Effector memory CD4-positive, alpha-beta T cell (primary cell): ENCODE results near the gene PLEKHA7.

Experiments
- DNase-seq, 3 donors: peaks; one replicate each; pipeline ENCODE4 v3.0.0-alpha.2; 2020
- H3K27ac ChIP-seq: 2 replicates; pipeline ENCODE4 v1.7.0; 2013; ENCODE audit warnings: mild to moderate bottlenecking, low read length, moderate library complexity; ENCODE audit not compliant: insufficient read depth, poor library complexity, severe bottlenecking
- H3K27me3 ChIP-seq: replicated peaks from 2 replicates; pipeline ENCODE4 v1.7.0; 2013; ENCODE audit warnings: mild to moderate bottlenecking, low read length; ENCODE audit not compliant: insufficient read depth, control insufficient read depth, poor library complexity, severe bottlenecking
- H3K36me3 ChIP-seq: 2 replicates; pipeline ENCODE4 v1.7.0; 2013; ENCODE audit warnings: mild to moderate bottlenecking, low read length, moderate library complexity; ENCODE audit not compliant: control insufficient read depth, insufficient read depth
- H3K4me1 ChIP-seq: 2 replicates; pipeline ENCODE4 v1.7.0; 2013; ENCODE audit warnings: low read length, mild to moderate bottlenecking; ENCODE audit not compliant: control insufficient read depth, insufficient read depth, poor library complexity, severe bottlenecking
- H3K4me3 ChIP-seq: 2 replicates; pipeline ENCODE4 v1.7.0; 2013; ENCODE audit warnings: low read length, low read depth, mild to moderate bottlenecking; ENCODE audit not compliant: insufficient read depth, poor library complexity, severe bottlenecking
- H3K9me3 ChIP-seq: 2 replicates; pipeline ENCODE4 v1.7.0; 2013; ENCODE audit warnings: mild to moderate bottlenecking, low read length, moderate library complexity; ENCODE audit not compliant: control insufficient read depth

The PLEKHA7 gene

GRCh38 chr11:16946477-16947282 lies 67.5 kb downstream of the PLEKHA7 start:
- no peaks in the 10 kb centered on the region for H3K9me3 ChIP-seq
- no peak overlapping the region for H3K27ac ChIP-seq
- H3K4me1 ChIP-seq = no peaks in the 10 kb centered on the region
- DNase-seq = no peak
- no peak overlapping the region for H3K4me3 ChIP-seq
- H3K36me3 ChIP-seq = no peaks in the 10 kb centered on the region
- H3K27me3 ChIP-seq = no peaks in the 10 kb centered on the region

- no peaks in the 10 kb centered on the region for H3K27me3 ChIP-seq
- no peaks in the 10 kb centered on the region for H3K9me3 ChIP-seq
- H3K36me3 ChIP-seq = no peaks in the 10 kb centered on the region
- no peak overlapping the region for H3K4me3 ChIP-seq
- H3K27ac ChIP-seq = no peak overlapping the region
- no peaks in the 10 kb centered on the region for H3K4me1 ChIP-seq
- no peak for DNase-seq
Measured at GRCh38 chr11:16945671-16946469, 68.3 kb downstream of the PLEKHA7 start.

GRCh38 chr11:16942911-16943310 lies 71.3 kb downstream of the PLEKHA7 start:
- Histone ChIP-seq H3K9me3 (no peaks in the 10 kb centered on the region), H3K27me3 (no peaks in the 10 kb centered on the region), H3K36me3 (no peaks in the 10 kb centered on the region), H3K4me1 (no peaks in the 10 kb centered on the region), H3K4me3 (no peak overlapping the region), H3K27ac (no peak overlapping the region)
- no peak for DNase-seq

GRCh38 chr11:16942342-16942741 lies 71.9 kb downstream of the PLEKHA7 start:
- Histone ChIP-seq H3K36me3 (no peaks in the 10 kb centered on the region), H3K27ac (no peak overlapping the region), H3K27me3 (no peaks in the 10 kb centered on the region), H3K9me3 (no peaks in the 10 kb centered on the region), H3K4me1 (no peaks in the 10 kb centered on the region), H3K4me3 (no peak overlapping the region)
- DNase-seq = no peak

GRCh38 chr11:16941935-16942334 lies 72.3 kb downstream of the PLEKHA7 start:
- no peak overlapping the region for H3K4me3 ChIP-seq
- no peaks in the 10 kb centered on the region for H3K9me3 ChIP-seq
- H3K27me3 ChIP-seq = no peaks in the 10 kb centered on the region
- H3K27ac ChIP-seq = no peak overlapping the region
- no peaks in the 10 kb centered on the region for H3K36me3 ChIP-seq
- H3K4me1 ChIP-seq = no peaks in the 10 kb centered on the region
- no peak for DNase-seq

- no peaks in the 10 kb centered on the region for H3K36me3 ChIP-seq
- no peak overlapping the region for H3K4me3 ChIP-seq
- no peaks in the 10 kb centered on the region for H3K27me3 ChIP-seq
- H3K27ac ChIP-seq = no peak overlapping the region
- H3K9me3 ChIP-seq = no peaks in the 10 kb centered on the region
- no peak for DNase-seq
- H3K4me1 ChIP-seq = no peaks in the 10 kb centered on the region
Measured at GRCh38 chr11:16938061-16938460, 76.2 kb downstream of the PLEKHA7 start.

- H3K27me3 ChIP-seq = no peaks in the 10 kb centered on the region
- H3K4me1 ChIP-seq = no peaks in the 10 kb centered on the region
- H3K36me3 ChIP-seq = no peaks in the 10 kb centered on the region
- H3K9me3 ChIP-seq = no peaks in the 10 kb centered on the region
- no peak for DNase-seq
- no peak overlapping the region for H3K4me3 ChIP-seq
- no peak overlapping the region for H3K27ac ChIP-seq
Measured at GRCh38 chr11:16936643-16937042, 77.6 kb downstream of the PLEKHA7 start.

GRCh38 chr11:16935518-16936302 lies 78.5 kb downstream of the PLEKHA7 start:
- no peak overlapping the region for H3K4me3 ChIP-seq
- no peaks in the 10 kb centered on the region for H3K9me3 ChIP-seq
- H3K27ac ChIP-seq = no peak overlapping the region
- no peaks in the 10 kb centered on the region for H3K36me3 ChIP-seq
- no peak for DNase-seq
- no peaks in the 10 kb centered on the region for H3K27me3 ChIP-seq
- no peaks in the 10 kb centered on the region for H3K4me1 ChIP-seq

GRCh38 chr11:16933756-16934603 lies 80.2 kb downstream of the PLEKHA7 start:
- H3K27me3 ChIP-seq = peaks cover under 1% of the 10 kb centered on the region
- no peak overlapping the region for H3K27ac ChIP-seq
- no peak overlapping the region for H3K4me3 ChIP-seq
- DNase-seq = no peak
- no peaks in the 10 kb centered on the region for H3K36me3 ChIP-seq
- no peaks in the 10 kb centered on the region for H3K9me3 ChIP-seq
- no peaks in the 10 kb centered on the region for H3K4me1 ChIP-seq
